ENCODE measurements around the gene NSDHL. TPM values are rescaled to one million over a fixed set of nuclear protein-coding genes. Genes with fewer than 3 reads are reported as not detected.

Gene NSDHL
- total RNA-seq, 1 donor from 2014 or later = 34.2 TPM

- Mint-ChIP-seq H3K36me3 (ENCODE audit: low read depth, unreplicated experiment) (no peaks in the 10 kb centered on the region), H3K4me3 (ENCODE audit: unreplicated experiment) (no peak overlapping the region), H3K27ac (ENCODE audit: unreplicated experiment) (no peak overlapping the region), H3K4me1 (ENCODE audit: low read depth, unreplicated experiment) (no peaks in the 10 kb centered on the region), H3K27me3 (ENCODE audit: low read depth, unreplicated experiment) (peaks cover 7% of the 10 kb centered on the region), H3K9me3 (ENCODE audit: unreplicated experiment) (no peaks in the 10 kb centered on the region)
- FAIRE-seq = no peak
- Histone ChIP-seq H3K36me3 (ENCODE audit: insufficient read depth, low read length) (peaks cover 3% of the 10 kb centered on the region), H2AFZ (ENCODE audit: low read depth, low read length) (no peak overlapping the region), H3K4me1 (ENCODE audit: insufficient read depth, low read length) (peaks cover 2% of the 10 kb centered on the region), H3K27me3 (ENCODE audit: insufficient read depth, low read length) (no peaks in the 10 kb centered on the region), H4K20me1 (ENCODE audit: insufficient read depth, low read length) (no peaks in the 10 kb centered on the region), H3K4me2 (ENCODE audit: low read length) (no peak overlapping the region), H3K9ac (ENCODE audit: low read length) (no peak overlapping the region), H3K79me2 (ENCODE audit: insufficient read depth, low read length) (peaks cover 6% of the 10 kb centered on the region), H3K4me3 (ENCODE audit: insufficient read depth, low read depth, low read length) (no peak overlapping the region), H3K9me3 (ENCODE audit: insufficient read depth, low read depth, low read length) (no peaks in the 10 kb centered on the region), H3K27ac (ENCODE audit: low read depth, low read length) (no peak overlapping the region)
- DNase-seq (ENCODE audit: low read depth) = no peak
- TF ChIP-seq EZH2 (IDR thresholded peaks at IDR 0.05; ENCODE audit: insufficient read depth, low read length) (no peak), CTCF (IDR thresholded peaks at IDR 0.05; ENCODE audit: insufficient read depth, low read depth, low read length) (no peak)
Observed at GRCh38 chrX:152824841-152825374, 6.0 kb upstream of the NSDHL start.

- no peaks in the 10 kb centered on the region for H3K9me3 Mint-ChIP-seq (ENCODE audit: unreplicated experiment)
- FAIRE-seq (no peak), DNase-seq (ENCODE audit: low read depth) (no peak)
- no peaks in the 10 kb centered on the region for H3K27me3 Mint-ChIP-seq (ENCODE audit: low read depth, unreplicated experiment)
- Histone ChIP-seq H3K9me3 (ENCODE audit: insufficient read depth, low read depth, low read length) (no peaks in the 10 kb centered on the region), H3K79me2 (ENCODE audit: insufficient read depth, low read length) (peaks cover 46% of the 10 kb centered on the region), H3K4me2 (ENCODE audit: low read length) (peak overlapping the region; percentile 94), H3K27ac (ENCODE audit: low read depth, low read length) (peak overlapping the region; percentile 68), H3K9ac (ENCODE audit: low read length) (peak overlapping the region; percentile 97), H2AFZ (ENCODE audit: low read depth, low read length) (peak overlapping the region; percentile 73), H4K20me1 (ENCODE audit: insufficient read depth, low read length) (no peaks in the 10 kb centered on the region), H3K36me3 (ENCODE audit: insufficient read depth, low read length) (peaks cover 3% of the 10 kb centered on the region), H3K4me1 (ENCODE audit: insufficient read depth, low read length) (peaks cover 9% of the 10 kb centered on the region), H3K4me3 (ENCODE audit: insufficient read depth, low read depth, low read length) (peak overlapping the region; percentile 87), H3K27me3 (ENCODE audit: insufficient read depth, low read length) (no peaks in the 10 kb centered on the region)
- peak overlapping the region; percentile 94 for H3K4me3 Mint-ChIP-seq (ENCODE audit: unreplicated experiment)
- H3K4me1 Mint-ChIP-seq (ENCODE audit: low read depth, unreplicated experiment) = peaks cover 8% of the 10 kb centered on the region
- peaks cover 10% of the 10 kb centered on the region for H3K36me3 Mint-ChIP-seq (ENCODE audit: low read depth, unreplicated experiment)
- no peak for TF ChIP-seq EZH2 (IDR thresholded peaks at IDR 0.05; ENCODE audit: insufficient read depth, low read length)
- no peak for TF ChIP-seq CTCF (IDR thresholded peaks at IDR 0.05; ENCODE audit: insufficient read depth, low read depth, low read length)
- H3K27ac Mint-ChIP-seq (ENCODE audit: unreplicated experiment) = peak overlapping the region; percentile 16
Observed at GRCh38 chrX:152831391-152831790, 528 bp downstream of the NSDHL start.

- Histone ChIP-seq H3K9ac (ENCODE audit: low read length) (peak overlapping the region; percentile 97), H3K9me3 (ENCODE audit: insufficient read depth, low read depth, low read length) (no peaks in the 10 kb centered on the region), H3K27me3 (ENCODE audit: insufficient read depth, low read length) (no peaks in the 10 kb centered on the region), H3K36me3 (ENCODE audit: insufficient read depth, low read length) (peaks cover under 1% of the 10 kb centered on the region), H2AFZ (ENCODE audit: low read depth, low read length) (no peak overlapping the region), H3K79me2 (ENCODE audit: insufficient read depth, low read length) (peaks cover 46% of the 10 kb centered on the region), H3K27ac (ENCODE audit: low read depth, low read length) (no peak overlapping the region), H3K4me3 (ENCODE audit: insufficient read depth, low read depth, low read length) (no peak overlapping the region), H3K4me2 (ENCODE audit: low read length) (peak overlapping the region; percentile 94), H3K4me1 (ENCODE audit: insufficient read depth, low read length) (peaks cover 9% of the 10 kb centered on the region), H4K20me1 (ENCODE audit: insufficient read depth, low read length) (no peaks in the 10 kb centered on the region)
- DNase-seq (ENCODE audit: low read depth) = no peak
- Mint-ChIP-seq H3K27ac (ENCODE audit: unreplicated experiment) (no peak overlapping the region), H3K4me1 (ENCODE audit: low read depth, unreplicated experiment) (peaks cover 8% of the 10 kb centered on the region), H3K4me3 (ENCODE audit: unreplicated experiment) (peak overlapping the region; percentile 94), H3K27me3 (ENCODE audit: low read depth, unreplicated experiment) (no peaks in the 10 kb centered on the region), H3K9me3 (ENCODE audit: unreplicated experiment) (no peaks in the 10 kb centered on the region), H3K36me3 (ENCODE audit: low read depth, unreplicated experiment) (peaks cover 12% of the 10 kb centered on the region)
- TF ChIP-seq CTCF (IDR thresholded peaks at IDR 0.05; ENCODE audit: insufficient read depth, low read depth, low read length) (no peak), EZH2 (IDR thresholded peaks at IDR 0.05; ENCODE audit: insufficient read depth, low read length) (no peak)
- FAIRE-seq = no peak
Observed at GRCh38 chrX:152832520-152832919, 1.7 kb downstream of the NSDHL start.

All from astrocyte (in vitro differentiated cells and primary cell).